HG03045 (cell line): ENCODE measurements around the gene POLR3H.
"Not testable (repeated sequence)": the region's sequence is repeated elsewhere in the genome, so short reads cannot be mapped to it uniquely, and the experiment has no call there.

Experiments
- ATAC-seq: cut with Tn5 transposase; IDR thresholded peaks from one replicate; pipeline ENCODE4 v1.9.1; 2021; ENCODE audit warnings: mild to moderate bottlenecking, moderate library complexity; ENCODE audit not compliant: unreplicated experiment

POLR3H gene

GRCh38 chr22:41543854-41544670, at the start of gene POLR3H:
TSS of gene POLR3H (minus strand) at chr22:41544470. CDS start at chr22:41544101, 369 bp downstream.
- peak; percentile 88 for ATAC-seq

- ATAC-seq, result not testable (repeated sequence)
These were observed 49.2 kb upstream of the POLR3H start for GRCh38 chr22:41593336-41593960.

GRCh38 chr22:41589391-41590241, 45.3 kb upstream of the POLR3H start, which contains the start of gene PMM1:
TSS of gene PMM1 (minus strand) at chr22:41589840. CDS start at chr22:41589805, 35 bp downstream.
- ATAC-seq, result peak; percentile 91

- no peak for ATAC-seq
These were observed 43.1 kb upstream of the POLR3H start for GRCh38 chr22:41587347-41587723.

- no peak for ATAC-seq
These were observed 41.6 kb upstream of the POLR3H start for GRCh38 chr22:41585898-41586297.

- no peak for ATAC-seq
These were observed 40.6 kb upstream of the POLR3H start for GRCh38 chr22:41584881-41585280.

- no peak for ATAC-seq
These were observed 38.4 kb upstream of the POLR3H start for GRCh38 chr22:41582694-41583093.

GRCh38 chr22:41579997-41580355, 35.7 kb upstream of the POLR3H start:
- ATAC-seq, result no peak

- ATAC-seq, result no peak
These were observed 35.2 kb upstream of the POLR3H start for GRCh38 chr22:41579297-41579996.

- ATAC-seq, result no peak
These were observed 34.5 kb upstream of the POLR3H start for GRCh38 chr22:41578818-41579217.

- ATAC-seq, result no peak
These were observed 33.8 kb upstream of the POLR3H start for GRCh38 chr22:41578114-41578513.

- ATAC-seq, result no peak
These were observed 32.6 kb upstream of the POLR3H start for GRCh38 chr22:41576877-41577276.

GRCh38 chr22:41575533-41575932, 31.3 kb upstream of the POLR3H start:
- ATAC-seq, result no peak

- no peak for ATAC-seq
These were observed 30.6 kb upstream of the POLR3H start for GRCh38 chr22:41574847-41575381.

- ATAC-seq, result no peak
These were observed 29.4 kb upstream of the POLR3H start for GRCh38 chr22:41573677-41574076.

GRCh38 chr22:41572305-41572704, 28.0 kb upstream of the POLR3H start:
- ATAC-seq, result not testable (repeated sequence)

GRCh38 chr22:41571786-41572185, 27.5 kb upstream of the POLR3H start:
- no peak for ATAC-seq

- ATAC-seq, result no peak
These were observed 26.0 kb upstream of the POLR3H start for GRCh38 chr22:41570221-41570620.

GRCh38 chr22:41568811-41569210, 24.5 kb upstream of the POLR3H start:
- ATAC-seq, result no peak

GRCh38 chr22:41567512-41567768, 23.2 kb upstream of the POLR3H start:
- no peak for ATAC-seq
